Panc1 (cell line): Measurements from ENCODE around the gene CNGA1. TPM values are rescaled to one million over a fixed set of nuclear protein-coding genes. Genes with fewer than 3 reads are reported as not detected.
"Not testable (repeated sequence)": the region's sequence is repeated elsewhere in the genome, so short reads cannot be mapped to it uniquely, and the experiment has no call there.

Experiments
- ATAC-seq: fragments of 200-7000 bp; cut with Tn5 transposase; 2 replicates; pipeline ENCODE4 v1.9.1; 2020; ENCODE audit warnings: mild to moderate bottlenecking, moderate library complexity
- BruUV-seq: library from RNA; stranded (reverse); fragments of 400-500 nt; replicated peaks from 2 replicates; lab custom pipeline; 2021; lab: Mats Ljungman, UMichigan
- CTCF ChIA-PET: fragments of 300-600 bp; sonication (Branson Sonifier 250); formaldehyde crosslinking; loops from one replicate; lab custom pipeline; 2022; ENCODE audit warnings: antibody characterized with exemption; lab: Charles Lee
- POLR2A ChIA-PET: fragments of 300-600 bp; sonication (Branson Sonifier 250); formaldehyde crosslinking; loops from one replicate; lab custom pipeline; 2022; ENCODE audit warnings: antibody characterized with exemption; lab: Charles Lee
- DNase-seq: peaks from one replicate; pipeline ENCODE4 v3.0.0-alpha.2; 2010; ENCODE audit warnings: low read depth, low spot score
- H3K27ac ChIP-seq: 2 replicates; pipeline ENCODE4 v1.5.1; 2011; ENCODE audit warnings: mild to moderate bottlenecking, low read length, inconsistent platforms
- H3K27me3 ChIP-seq: fragments of 200-500 bp; sonication (Bioruptor generic); 2 replicates; pipeline ENCODE4 v1.6.0; 2014; ENCODE audit warnings: low read length, inconsistent platforms; ENCODE audit not compliant: control insufficient read depth, insufficient read depth
- H3K36me3 ChIP-seq: fragments of 200-500 bp; sonication (Bioruptor generic); 2 replicates; pipeline ENCODE4 v1.5.1; 2014; ENCODE audit warnings: inconsistent platforms, mild to moderate bottlenecking, low read length, moderate library complexity; ENCODE audit not compliant: control insufficient read depth, insufficient read depth
- H3K4me1 ChIP-seq: 2 replicates; pipeline ENCODE4 v1.5.1; 2011; ENCODE audit warnings: inconsistent platforms, mild to moderate bottlenecking, low read length, moderate library complexity; ENCODE audit not compliant: control insufficient read depth, insufficient read depth
- H3K4me3 ChIP-seq, 2 experiments: 2 replicates each; pipeline ENCODE4 v1.5.1; 2011 to 2012; ENCODE audit warnings: low read depth in 2 of 2, low read length in 2 of 2, mild to moderate bottlenecking in 2 of 2, inconsistent platforms in 1 of 2, moderate library complexity in 1 of 2
- H3K9me3 ChIP-seq: fragments of 200-500 bp; sonication (Bioruptor generic); 2 replicates; pipeline ENCODE4 v1.5.1; 2014; ENCODE audit warnings: low read depth, mild to moderate bottlenecking, inconsistent platforms, low read length, moderate library complexity; ENCODE audit not compliant: control insufficient read depth, insufficient read depth
- POLR2AphosphoS5 ChIP-seq: IDR thresholded peaks from 2 replicates; pipeline ENCODE4 v1.6.1; 2012; ENCODE audit warnings: mild to moderate bottlenecking, low read depth, low read length, moderate library complexity
- REST ChIP-seq, 2 experiments: IDR thresholded peaks; 2 replicates each; pipeline ENCODE4 v1.6.1; 2011 to 2012; ENCODE audit warnings: low read depth in 2 of 2, control low read depth in 1 of 2, low read length in 1 of 2, mild to moderate bottlenecking in 1 of 2, moderate library complexity in 1 of 2; ENCODE audit not compliant: insufficient read depth in 1 of 2
- SIN3A ChIP-seq: IDR thresholded peaks from 2 replicates; pipeline ENCODE4 v1.6.1; 2012; ENCODE audit warnings: low read depth, mild to moderate bottlenecking, low read length, moderate library complexity, borderline replicate concordance; ENCODE audit not compliant: insufficient read depth
- TCF7L2 ChIP-seq: IDR thresholded peaks from 2 replicates; pipeline ENCODE4 v1.6.1; 2011; ENCODE audit warnings: mild to moderate bottlenecking, low read depth, low read length, inconsistent platforms
- in situ Hi-C: cut with HindIII; loops from 2 replicates; pipeline ENCODE4 v1.10.0; 2016; ENCODE audit warnings: low sequenced_read_pairs, low pct_unique_long_range_greater_than_20kb
- intact Hi-C: fragments of 100-400 bp; cut with micrococcal nuclease; formaldehyde crosslinking; loops from one replicate; pipeline ENCODE4 v1.10.0; 2022; ENCODE audit not compliant: unreplicated experiment
- total RNA-seq: library from RNA; stranded (reverse); gene quantifications from one replicate; pipeline ENCODE4 v1.2.1, GENCODE V29; 2021; ENCODE audit not compliant: unreplicated experiment
- TF ChIP-seq, protein P1 (sequence below): fragments of 450-650 bp; IDR thresholded peaks from 2 replicates; pipeline ENCODE4 v1.5.1; 2017; ENCODE audit warnings: mild to moderate bottlenecking

Gene CNGA1
- total RNA-seq, 1 experiment from 2014 or later = 0.23 TPM

DNA sequence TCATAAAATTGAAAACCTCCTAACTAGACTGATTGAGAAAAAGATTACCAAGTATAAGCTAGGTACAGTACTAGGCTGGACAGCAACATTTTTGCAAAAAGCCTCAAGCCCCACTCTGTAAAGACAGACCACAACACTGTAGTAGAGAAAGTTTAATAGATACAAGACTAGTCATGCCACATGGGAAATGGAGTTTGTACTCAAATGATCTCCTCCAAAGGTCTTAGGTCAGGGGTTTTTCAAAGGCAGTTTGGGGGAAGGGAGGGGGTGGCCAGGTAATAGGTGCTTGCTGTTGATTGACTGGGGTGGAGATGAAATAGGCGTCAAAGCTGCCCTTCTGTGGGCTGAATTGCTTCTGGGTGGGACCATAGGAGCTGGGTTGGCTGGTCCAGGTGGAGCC lies 14.2 kb downstream of the CNGA1 start:
- H3K27ac ChIP-seq = no peak overlapping the region

DNA sequence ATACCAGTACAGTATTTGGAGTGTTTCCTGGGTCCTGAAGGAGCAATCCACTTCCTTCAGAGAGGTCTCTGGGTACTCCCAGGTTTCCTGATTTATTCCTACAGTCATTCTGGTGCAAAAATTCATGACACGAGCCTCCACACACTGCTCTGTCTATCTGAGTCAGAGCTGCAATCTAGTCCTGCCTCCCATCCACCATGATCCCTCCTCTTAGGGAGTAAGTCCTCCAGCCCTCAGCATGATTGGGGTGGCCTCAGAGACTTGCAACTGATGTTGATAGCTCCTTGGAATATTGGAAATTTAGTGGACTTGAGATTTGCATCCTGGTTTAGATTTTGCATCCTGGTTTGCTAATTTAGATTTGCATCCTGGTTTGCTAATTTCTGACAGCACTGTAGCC lies 20.5 kb downstream of the CNGA1 start:
- POLR2A ChIA-PET = no interaction called here
- Histone ChIP-seq H3K9me3 (no peaks in the 10 kb centered on the region), H3K27me3 (no peaks in the 10 kb centered on the region), H3K36me3 (no peaks in the 10 kb centered on the region), H3K27ac (no peak overlapping the region), H3K4me1 (no peaks in the 10 kb centered on the region), H3K4me3 (no peak overlapping the region)
- no peak for DNase-seq
- CTCF ChIA-PET = no interaction called here
- in situ Hi-C loops = no loop called here
- BruUV-seq = no TSS peak
- no peak for ATAC-seq
- intact Hi-C loops = no loop called here
- TF ChIP-seq, protein P1, sequence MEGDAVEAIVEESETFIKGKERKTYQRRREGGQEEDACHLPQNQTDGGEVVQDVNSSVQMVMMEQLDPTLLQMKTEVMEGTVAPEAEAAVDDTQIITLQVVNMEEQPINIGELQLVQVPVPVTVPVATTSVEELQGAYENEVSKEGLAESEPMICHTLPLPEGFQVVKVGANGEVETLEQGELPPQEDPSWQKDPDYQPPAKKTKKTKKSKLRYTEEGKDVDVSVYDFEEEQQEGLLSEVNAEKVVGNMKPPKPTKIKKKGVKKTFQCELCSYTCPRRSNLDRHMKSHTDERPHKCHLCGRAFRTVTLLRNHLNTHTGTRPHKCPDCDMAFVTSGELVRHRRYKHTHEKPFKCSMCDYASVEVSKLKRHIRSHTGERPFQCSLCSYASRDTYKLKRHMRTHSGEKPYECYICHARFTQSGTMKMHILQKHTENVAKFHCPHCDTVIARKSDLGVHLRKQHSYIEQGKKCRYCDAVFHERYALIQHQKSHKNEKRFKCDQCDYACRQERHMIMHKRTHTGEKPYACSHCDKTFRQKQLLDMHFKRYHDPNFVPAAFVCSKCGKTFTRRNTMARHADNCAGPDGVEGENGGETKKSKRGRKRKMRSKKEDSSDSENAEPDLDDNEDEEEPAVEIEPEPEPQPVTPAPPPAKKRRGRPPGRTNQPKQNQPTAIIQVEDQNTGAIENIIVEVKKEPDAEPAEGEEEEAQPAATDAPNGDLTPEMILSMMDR = no peak
- TF ChIP-seq SIN3A = no peak
- no peak for TF ChIP-seq POLR2AphosphoS5
- TF ChIP-seq TCF7L2 = no peak
- TF ChIP-seq REST (IDR thresholded peaks at IDR 0.05; ENCODE audit: insufficient read depth in 1 of 2, low read depth in 2 of 2, low read length in 1 of 2) = no peak

More for the DNA sequence above, 14.2 kb downstream of the CNGA1 start:
- Histone ChIP-seq H3K4me3 (no peak overlapping the region), H3K27me3 (no peaks in the 10 kb centered on the region), H3K4me1 (no peaks in the 10 kb centered on the region), H3K9me3 (0 out of 2 replicates have a peak, but pooled peaks cover 2% of the 10 kb centered on the region), H3K36me3 (no peaks in the 10 kb centered on the region)
- DNase-seq = no peak
- POLR2A ChIA-PET = interaction anchor here (0.5 to 0.7 kb wide), 2 partner anchors 173 to 338 kb away, joined by 3 to 5 read pairs; no protein-coding TSS in a partner anchor
- CTCF ChIA-PET = no interaction called here
- ATAC-seq = no peak
- intact Hi-C loops = loop anchor here (5.0 kb wide), 1 partner anchor 85 kb away; no protein-coding TSS in a partner anchor
- BruUV-seq = no TSS peak
- no peak for TF ChIP-seq SIN3A
- in situ Hi-C loops = no loop called here

GRCh38 chr4:47992475-47992874 lies 24.0 kb downstream of the CNGA1 start:
- H3K27ac ChIP-seq, H3K4me1 ChIP-seq, CTCF ChIA-PET, ATAC-seq, POLR2A ChIA-PET, H3K27me3 ChIP-seq, BruUV-seq, H3K4me3 ChIP-seq, DNase-seq, H3K9me3 ChIP-seq, H3K36me3 ChIP-seq, in situ Hi-C loops, intact Hi-C loops: not testable (repeated sequence)
